GM10248 (cell line): ENCODE data around the gene DHRS11.

Experiments
- CTCF ChIA-PET: fragments of 300-600 bp; sonication (Branson Sonifier 250); formaldehyde crosslinking; extraction: SDS; loops from one replicate; lab custom pipeline; 2021; ENCODE audit warnings: antibody characterized with exemption; lab: Yijun Ruan, JAX
- POLR2A ChIA-PET: fragments of 350-650 bp; sonication (Branson Sonifier 250); formaldehyde crosslinking; extraction: SDS; loops from one replicate; lab custom pipeline; 2020; ENCODE audit warnings: antibody characterized with exemption; lab: Yijun Ruan, JAX
- DNase-seq: peaks from one replicate; pipeline ENCODE4 v3.0.0; 2012; ENCODE audit errors: extremely low spot score
- TF ChIP-seq, protein P1 (sequence below): IDR thresholded peaks from 2 replicates; pipeline ENCODE4 v1.5.1; 2012; ENCODE audit warnings: mild to moderate bottlenecking, low read depth; ENCODE audit errors: extremely low read depth, missing control alignments, control extremely low read depth

DHRS11 gene

DNA sequence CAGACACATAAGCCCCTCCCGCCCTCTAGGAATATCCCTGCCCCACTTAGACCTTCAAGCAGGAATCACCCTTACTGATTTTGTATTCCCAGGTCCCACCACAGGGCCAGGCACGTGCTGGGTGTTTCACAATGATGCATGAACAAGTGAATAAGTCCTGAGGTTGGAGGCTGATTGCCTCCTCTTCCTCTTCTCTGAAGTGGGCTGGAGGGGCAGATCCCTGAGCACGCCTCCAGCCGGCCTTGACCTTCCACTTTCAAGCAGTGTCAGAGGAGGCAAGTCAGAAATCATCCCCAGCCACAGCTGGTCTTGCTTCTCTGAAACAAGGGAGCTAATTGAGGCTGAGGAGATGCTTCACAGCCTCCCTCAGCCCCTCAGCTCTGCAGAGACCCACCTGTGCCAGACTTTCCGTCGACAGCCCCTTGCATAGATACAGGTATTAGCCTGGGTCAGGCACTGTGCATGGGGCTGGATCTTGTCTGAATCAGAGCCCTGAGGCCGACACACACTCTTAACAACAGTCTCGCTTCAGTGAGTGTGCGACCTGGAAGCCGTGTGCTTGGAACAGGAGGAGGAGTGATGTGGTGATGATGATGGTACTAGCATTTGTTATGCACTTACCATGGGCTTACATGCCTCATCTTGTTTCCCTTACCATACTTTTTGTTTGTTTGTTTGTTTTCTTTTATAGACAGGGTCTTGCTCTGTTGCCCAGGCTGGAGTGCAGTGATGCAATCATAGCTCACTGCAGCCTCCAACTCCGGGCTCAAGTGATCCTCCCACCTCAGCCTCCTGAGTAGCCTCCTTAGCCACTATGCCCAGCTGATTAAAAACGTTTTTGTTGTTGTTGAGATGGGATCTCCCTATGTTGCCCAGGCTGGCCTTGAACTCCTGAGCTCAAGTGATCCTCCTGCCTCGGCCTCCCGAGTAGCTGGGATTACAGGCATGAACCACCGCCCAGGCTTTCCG is 24.7 kb downstream of the DHRS11 start:
- POLR2A ChIA-PET, result no interaction called here
- DNase-seq, result no peak
- TF ChIP-seq, protein P1, sequence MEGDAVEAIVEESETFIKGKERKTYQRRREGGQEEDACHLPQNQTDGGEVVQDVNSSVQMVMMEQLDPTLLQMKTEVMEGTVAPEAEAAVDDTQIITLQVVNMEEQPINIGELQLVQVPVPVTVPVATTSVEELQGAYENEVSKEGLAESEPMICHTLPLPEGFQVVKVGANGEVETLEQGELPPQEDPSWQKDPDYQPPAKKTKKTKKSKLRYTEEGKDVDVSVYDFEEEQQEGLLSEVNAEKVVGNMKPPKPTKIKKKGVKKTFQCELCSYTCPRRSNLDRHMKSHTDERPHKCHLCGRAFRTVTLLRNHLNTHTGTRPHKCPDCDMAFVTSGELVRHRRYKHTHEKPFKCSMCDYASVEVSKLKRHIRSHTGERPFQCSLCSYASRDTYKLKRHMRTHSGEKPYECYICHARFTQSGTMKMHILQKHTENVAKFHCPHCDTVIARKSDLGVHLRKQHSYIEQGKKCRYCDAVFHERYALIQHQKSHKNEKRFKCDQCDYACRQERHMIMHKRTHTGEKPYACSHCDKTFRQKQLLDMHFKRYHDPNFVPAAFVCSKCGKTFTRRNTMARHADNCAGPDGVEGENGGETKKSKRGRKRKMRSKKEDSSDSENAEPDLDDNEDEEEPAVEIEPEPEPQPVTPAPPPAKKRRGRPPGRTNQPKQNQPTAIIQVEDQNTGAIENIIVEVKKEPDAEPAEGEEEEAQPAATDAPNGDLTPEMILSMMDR, result no peak
- CTCF ChIA-PET, result interaction anchor here (3.2 to 7.2 kb wide), 3 partner anchors 10 to 14 kb away, joined by 15 to 59 read pairs (median 15); partner anchors contain the start of gene MRM1

DNA sequence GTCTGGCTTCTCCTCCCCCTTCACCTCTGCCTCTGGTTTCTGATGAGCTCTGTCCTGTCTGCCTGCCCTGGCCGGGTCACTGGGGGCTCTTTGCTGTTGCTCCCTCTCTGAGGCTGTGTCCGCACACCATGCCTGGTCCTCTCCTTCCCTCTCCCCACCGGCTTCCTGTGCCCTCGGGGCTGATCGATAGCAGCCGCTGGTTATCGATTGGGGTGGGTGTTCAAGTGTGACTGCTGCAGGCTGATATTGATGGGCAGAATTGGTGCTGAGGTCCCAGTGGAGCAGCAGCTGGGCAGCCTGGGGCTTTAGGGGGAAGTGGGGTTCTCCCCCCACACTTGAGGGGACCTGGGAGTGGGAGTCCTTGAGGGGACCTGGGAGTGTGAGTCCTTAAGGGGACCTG is 26.1 kb downstream of the DHRS11 start:
- TF ChIP-seq, protein P1, result no peak
- no peak for DNase-seq
- POLR2A ChIA-PET, result no interaction called here
- CTCF ChIA-PET, result interaction anchor here (7.2 kb wide), 1 partner anchor 15 kb away, joined by 59 read pairs; the partner anchor contains the start of gene MRM1

DNA sequence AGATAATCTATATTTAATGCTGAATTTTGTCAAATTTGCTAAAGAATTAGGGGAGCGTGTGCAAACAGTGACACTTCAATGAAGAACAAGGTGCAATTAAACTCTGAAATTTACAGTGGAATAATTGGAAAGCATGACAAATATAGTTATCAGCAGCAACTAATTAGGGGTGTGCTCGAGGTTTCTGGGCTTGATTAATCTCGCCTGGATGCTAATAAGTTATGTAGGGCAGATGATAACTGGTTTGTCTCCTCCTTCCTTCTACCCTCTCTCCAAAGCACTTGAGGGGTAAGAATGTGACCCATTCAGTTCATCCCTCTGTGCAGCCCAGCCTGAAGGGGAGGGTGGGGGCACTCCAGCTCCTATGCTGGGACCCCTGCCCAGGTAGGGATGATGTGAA is 31.6 kb downstream of the DHRS11 start:
- TF ChIP-seq, protein P1, result no peak
- POLR2A ChIA-PET, result no interaction called here
- CTCF ChIA-PET, result interaction anchor here (1.2 kb wide), 1 partner anchor 750 kb away, joined by 4 read pairs; no protein-coding TSS in a partner anchor
- DNase-seq, result no peak

DNA sequence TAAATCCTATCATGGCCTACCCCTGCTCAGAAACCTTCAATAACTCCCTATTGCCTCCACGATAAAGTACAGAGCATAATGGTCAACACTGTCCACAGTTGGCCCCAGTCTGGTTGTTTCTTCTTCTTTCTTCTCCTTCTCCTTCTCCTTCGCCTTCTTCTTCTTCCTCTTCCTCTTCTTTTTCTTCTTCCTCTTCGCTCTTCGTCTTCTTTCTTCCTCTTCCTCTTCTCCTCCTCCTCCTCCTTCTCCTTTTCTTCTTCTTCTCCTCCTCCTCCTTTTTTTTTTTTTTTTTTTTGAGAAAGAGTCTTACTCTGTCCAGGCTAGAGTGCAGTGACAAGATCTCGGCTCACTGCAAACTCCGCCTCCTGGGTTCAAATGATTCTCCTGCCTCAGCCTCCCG is 33.5 kb downstream of the DHRS11 start:
- DNase-seq, result no peak
- CTCF ChIA-PET, result interaction anchor here (0.6 to 6.3 kb wide), 22 partner anchors 10 to 748 kb away, joined by 3 to 61 read pairs (median 3); partner anchors contain the start of gene MRM1
- POLR2A ChIA-PET, result no interaction called here
- TF ChIP-seq, protein P1, result no peak

DNA sequence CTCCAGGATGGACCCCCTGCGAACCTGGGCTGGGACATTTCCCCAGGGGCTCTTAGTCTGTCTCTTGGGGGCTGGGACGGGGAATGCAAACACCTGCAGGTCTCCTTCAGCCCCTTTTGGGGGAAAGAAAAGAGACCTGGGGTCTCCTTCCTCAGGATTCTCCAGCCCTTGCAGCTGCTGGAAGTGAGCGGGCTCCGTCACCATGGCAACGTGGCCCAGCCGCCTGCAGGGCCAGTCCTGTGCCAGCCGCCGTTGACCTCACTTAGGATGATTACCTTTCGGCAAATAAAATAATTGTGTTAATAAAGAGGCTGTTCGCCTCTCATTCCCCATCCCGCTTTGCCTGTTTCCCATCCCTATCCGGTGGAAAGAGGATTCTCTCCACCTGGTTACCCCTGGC is 35.4 kb downstream of the DHRS11 start:
- ChIA-PET POLR2A (no interaction called here), CTCF (interaction anchor here (0.7 to 6.3 kb wide), 12 partner anchors 12 to 765 kb away, joined by 3 to 61 read pairs (median 18); partner anchors contain the start of genes C17orf78 and MRM1)
- TF ChIP-seq, protein P1, result no peak
- no peak for DNase-seq

DNA sequence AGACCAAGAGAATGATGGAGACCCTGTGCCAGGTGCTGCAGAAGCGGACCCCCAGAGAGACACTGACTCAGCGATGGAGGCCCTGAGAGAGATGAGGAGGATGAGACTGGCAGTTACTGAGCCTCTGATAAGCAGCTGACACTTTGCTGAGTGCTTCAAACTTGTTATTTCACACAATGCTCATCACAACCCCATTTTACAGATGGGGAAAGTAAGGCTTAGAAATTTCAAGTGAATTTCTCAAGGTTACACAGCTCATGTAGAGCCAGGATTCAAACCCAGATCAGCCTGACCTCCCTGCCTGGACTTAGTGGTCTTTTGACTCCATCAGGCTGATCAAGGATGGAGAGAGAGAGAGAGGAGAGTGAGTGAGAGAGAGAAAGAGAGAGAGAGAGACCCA is 36.9 kb downstream of the DHRS11 start:
- ChIA-PET CTCF (interaction anchor here (0.7 to 6.3 kb wide), 21 partner anchors 8 to 746 kb away, joined by 3 to 61 read pairs (median 4); partner anchors contain the start of genes C17orf78 and MRM1), POLR2A (no interaction called here)
- no peak for DNase-seq
- TF ChIP-seq, protein P1, result no peak
